GM12872 (cell line): Measurements from ENCODE around the gene CCDC85B.

Experiments used
- CTCF ChIP-seq: IDR thresholded peaks from 3 replicates; pipeline ENCODE4 v1.5.1; 2011; ENCODE audit warnings: low read depth, mild to moderate bottlenecking, low read length, moderate library complexity; ENCODE audit not compliant: insufficient read depth

Gene CCDC85B

GRCh38 chr11:65854852-65855837 lies 35.3 kb upstream of the CCDC85B start:
- no peak for TF ChIP-seq CTCF

DNA sequence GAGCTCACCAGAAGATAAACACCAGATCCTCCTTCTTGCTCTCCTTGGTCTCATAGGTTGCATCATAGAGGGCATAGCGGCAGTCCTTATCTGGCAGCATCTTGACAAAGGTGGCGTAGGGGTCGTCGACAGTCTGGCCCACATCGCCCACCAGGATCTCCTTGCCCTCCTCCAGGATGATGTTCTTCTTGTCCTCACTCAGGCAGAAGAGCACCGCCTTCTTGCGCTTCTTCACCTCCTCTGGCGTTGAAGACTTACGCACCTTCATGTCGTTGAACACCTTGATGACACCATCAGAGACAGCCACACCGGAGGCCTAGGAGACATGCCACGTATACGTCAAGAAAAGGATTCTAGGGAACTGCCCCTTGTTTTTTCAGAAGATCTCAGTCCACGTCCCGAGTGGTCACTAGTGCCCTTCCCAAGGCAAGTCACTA lies 34.5 kb upstream of the CCDC85B start:
- TF ChIP-seq CTCF = no peak

DNA sequence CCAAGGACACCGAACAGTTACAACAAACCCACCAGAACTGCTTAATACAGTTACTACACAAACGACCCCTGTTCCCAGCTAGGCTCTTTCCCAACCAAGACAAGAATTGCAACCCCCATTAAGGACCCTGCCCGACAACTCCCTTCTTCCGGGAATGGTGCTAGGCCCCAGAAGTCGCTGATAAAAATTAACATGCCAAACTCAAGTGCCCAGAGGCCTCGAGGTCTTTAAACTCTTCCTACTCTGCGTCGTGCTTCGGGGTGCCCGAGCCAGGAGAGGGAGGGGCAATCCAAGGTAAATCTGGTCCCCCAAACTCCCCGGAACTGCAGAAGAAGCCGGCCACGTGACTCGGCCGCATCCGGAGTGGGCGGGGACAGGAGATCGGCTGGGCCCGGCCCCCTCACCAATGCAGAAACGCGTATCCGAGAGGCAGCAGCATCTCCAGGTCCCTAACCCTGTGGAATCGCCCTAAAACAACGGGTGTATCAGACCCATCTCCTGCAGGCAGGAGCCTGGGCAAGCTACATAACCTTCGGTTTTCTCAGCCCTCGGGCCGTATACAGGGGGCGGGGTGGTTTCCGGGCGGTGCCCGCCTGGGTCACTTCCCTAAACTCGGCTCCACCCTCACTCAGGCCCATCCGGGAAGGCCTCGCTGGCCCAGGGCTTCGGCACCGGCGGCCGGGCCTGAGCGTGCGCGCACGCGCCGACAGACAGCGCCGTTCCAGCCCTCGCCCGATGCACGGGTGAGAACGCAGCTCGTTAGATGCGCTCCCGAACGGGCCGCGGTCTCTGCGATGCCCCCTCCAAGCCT lies 33.6 kb upstream of the CCDC85B start:
- no peak for TF ChIP-seq CTCF

GRCh38 chr11:65857500-65857852 lies 33.0 kb upstream of the CCDC85B start:
- TF ChIP-seq CTCF = no peak

- TF ChIP-seq CTCF = no peak
These were observed 32.4 kb upstream of the CCDC85B start, which contains the start of gene CFL1 for GRCh38 chr11:65857853-65858680. CFL1 (minus strand) TSS chr11:65858180; CDS start chr11:65858099, 81 bp downstream.

DNA sequence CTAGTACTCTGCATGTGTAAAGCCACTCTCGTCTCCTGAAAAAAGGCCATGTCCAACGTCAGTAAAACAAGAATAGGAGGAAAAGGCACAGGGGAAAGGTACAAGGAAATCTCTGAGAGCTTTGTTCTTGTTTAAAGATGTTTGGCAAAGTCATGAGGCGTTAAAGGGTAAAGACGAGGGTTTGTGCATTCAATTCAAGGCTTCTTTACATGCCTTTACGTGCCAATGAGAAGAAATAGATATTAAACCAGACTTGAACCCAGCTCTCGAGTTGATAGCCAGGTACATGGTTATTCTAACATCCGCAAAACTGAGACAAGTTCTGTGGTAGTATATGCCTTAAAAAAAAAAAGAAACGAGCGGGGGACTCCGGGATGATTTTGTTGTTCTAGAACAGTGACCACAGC lies 31.8 kb upstream of the CCDC85B start:
- TF ChIP-seq CTCF = no peak; the same call in 2 of the 3 replicates
